Prostate gland (tissue), 2 donors: ENCODE data around the gene CEP68. TPM values are rescaled to one million over a fixed set of nuclear protein-coding genes. Genes with fewer than 3 reads are reported as not detected.

Experiments
- DNase-seq: peaks from one replicate; pipeline ENCODE4 v3.0.0-alpha.2; 2019; ENCODE audit warnings: low spot score
- H3K27ac ChIP-seq, 2 donors: fragments of 200-600 bp; sonication (generic); 2 replicates each; pipeline ENCODE4 v1.5.1; 2017 to 2019
- H3K27me3 ChIP-seq: fragments of 200-600 bp; sonication (generic); replicated peaks from 2 replicates; pipeline ENCODE4 v1.5.1; 2019; ENCODE audit not compliant: insufficient read depth
- H3K36me3 ChIP-seq, 2 donors: fragments of 200-600 bp; sonication (generic); 1 replicate in 1 of 2; 2 replicates in 1 of 2; pipeline versions ENCODE4 v1.5.1 to v1.8.1; 2017 to 2019
- H3K4me1 ChIP-seq: fragments of 200-600 bp; sonication (generic); replicated peaks from 2 replicates; pipeline ENCODE4 v1.5.1; 2019
- H3K4me3 ChIP-seq, 2 donors: fragments of 200-600 bp; sonication (generic); 2 replicates each; pipeline ENCODE4 v1.5.1; 2017 to 2019
- H3K9me3 ChIP-seq: fragments of 200-600 bp; sonication (generic); 2 replicates; pipeline ENCODE4 v1.5.1; 2017
- CTCF ChIP-seq, 4 experiments: fragments of 200-600 bp in 2 of 4; fragments of 450-650 bp in 2 of 4; sonication (generic) in 2 of 4; IDR thresholded peaks; 1 replicate in 3 of 4; 2 replicates in 1 of 4; pipeline ENCODE4 v1.5.1; 2016 to 2019; ENCODE audit warnings: antibody characterized with exemption in 4 of 4, mild to moderate bottlenecking in 2 of 4, moderate library complexity in 2 of 4
- POLR2A ChIP-seq: fragments of 450-650 bp; IDR thresholded peaks from one replicate; pipeline ENCODE4 v1.6.1; 2016; ENCODE audit warnings: antibody characterized with exemption, mild to moderate bottlenecking
- POLR2AphosphoS5 ChIP-seq: sonication (generic); formaldehyde crosslinking; IDR thresholded peaks from one replicate; pipeline ENCODE4 v1.6.1; 2017; ENCODE audit warnings: antibody characterized with exemption
- WGBS: methylation state at CpG from one replicate; pipeline ENCODE4 v1.1.5; 2018; 5-methylcytosine and 5-hydroxymethylcytosine counted together
- intact Hi-C: fragments of 100-400 bp; cut with DNase I; formaldehyde crosslinking; loops from one replicate; pipeline ENCODE4 v1.14.2; 2022
- total RNA-seq, 2 donors: library from RNA; depleted of rRNA; stranded (reverse); fragments of >200 nt; gene quantifications; one replicate each; pipeline ENCODE4 v1.1.0, GENCODE V29; 2016

The CEP68 gene
- total RNA-seq, 2 donors from 2014 or later = 15.3 to 28.8 TPM

GRCh38 chr2:65026154-65026553 is 30.1 kb upstream of the CEP68 start:
- 97% methylated on average over 8 of the region's 8 CpGs for WGBS
- Histone ChIP-seq H3K4me1 (no peaks in the 10 kb centered on the region), H3K4me3 (no peak overlapping the region), H3K27ac (no peak overlapping the region), H3K9me3 (no peaks in the 10 kb centered on the region), H3K36me3 (no peaks in the 10 kb centered on the region), H3K27me3 (no peaks in the 10 kb centered on the region)
- no peak for DNase-seq
- TF ChIP-seq CTCF (IDR thresholded peaks at IDR 0.05) (no peak), POLR2AphosphoS5 (no peak), POLR2A (no peak)
- intact Hi-C loops = no loop called here

GRCh38 chr2:65026704-65027464 is 29.3 kb upstream of the CEP68 start:
- TF ChIP-seq POLR2A (no peak), CTCF (IDR thresholded peaks at IDR 0.05) (no peak), POLR2AphosphoS5 (no peak)
- no peak for DNase-seq
- intact Hi-C loops = no loop called here
- H3K27me3 ChIP-seq = no peaks in the 10 kb centered on the region
- H3K9me3 ChIP-seq = no peaks in the 10 kb centered on the region
- H3K4me3 ChIP-seq = no peak overlapping the region
- no peaks in the 10 kb centered on the region for H3K4me1 ChIP-seq
- no peaks in the 10 kb centered on the region for H3K36me3 ChIP-seq
- H3K27ac ChIP-seq = no peak overlapping the region
- WGBS = 96% methylated on average over 13 of the region's 13 CpGs

GRCh38 chr2:65027616-65028244 is 28.5 kb upstream of the CEP68 start:
- intact Hi-C loops = no loop called here
- no peak overlapping the region for H3K4me3 ChIP-seq
- no peak overlapping the region for H3K27ac ChIP-seq
- no peaks in the 10 kb centered on the region for H3K9me3 ChIP-seq
- WGBS = 78% methylated on average over 8 of the region's 8 CpGs
- no peaks in the 10 kb centered on the region for H3K36me3 ChIP-seq
- H3K27me3 ChIP-seq = no peaks in the 10 kb centered on the region
- DNase-seq = no peak
- TF ChIP-seq POLR2AphosphoS5 (no peak), CTCF (IDR thresholded peaks at IDR 0.05) (no peak)
- peaks cover 5% of the 10 kb centered on the region for H3K4me1 ChIP-seq

DNA sequence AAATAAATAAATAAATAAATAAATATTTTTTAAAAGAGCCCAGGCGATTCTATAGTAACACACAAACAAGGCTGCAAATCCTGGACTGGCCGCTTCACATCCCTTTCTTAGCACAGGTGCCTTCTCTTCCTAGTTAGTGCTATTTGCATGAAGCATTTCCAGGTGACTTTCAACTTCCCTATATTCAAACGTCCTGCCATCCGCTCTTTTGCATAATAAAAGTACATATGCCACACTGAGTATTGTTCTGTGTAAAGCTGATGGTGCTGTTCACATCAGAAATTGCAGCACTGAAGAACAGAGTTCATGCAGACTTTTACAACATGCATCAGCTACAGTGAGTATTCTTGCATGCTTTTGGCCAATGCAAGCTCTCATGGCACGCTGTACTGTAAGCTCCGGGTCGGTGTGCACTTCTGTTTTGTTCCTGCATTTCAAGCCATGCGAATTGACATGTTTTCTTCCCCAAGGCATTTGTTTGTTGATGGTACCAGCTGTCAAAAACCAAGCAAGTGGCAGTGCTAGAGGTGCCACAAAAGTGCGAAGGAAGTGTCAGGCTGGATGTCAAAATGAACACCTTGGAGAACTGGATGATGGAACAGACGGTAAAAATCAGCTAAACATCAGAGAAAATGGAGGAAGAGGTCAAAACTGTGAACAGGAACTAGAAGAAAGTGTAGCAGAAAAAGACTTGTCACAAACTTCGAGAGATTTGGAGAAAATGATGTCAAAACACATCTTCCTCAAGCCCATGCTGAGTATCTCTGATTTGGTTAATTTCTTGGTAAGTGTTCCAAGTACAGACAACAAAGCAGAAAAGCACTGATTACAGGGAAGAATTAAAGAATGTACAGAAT is 25.5 kb upstream of the CEP68 start:
- H3K4me1 ChIP-seq = peaks cover 5% of the 10 kb centered on the region
- intact Hi-C loops = no loop called here

More for the DNA sequence above, 25.5 kb upstream of the CEP68 start:
- Histone ChIP-seq H3K27ac (no peak overlapping the region), H3K27me3 (no peaks in the 10 kb centered on the region), H3K9me3 (no peaks in the 10 kb centered on the region), H3K36me3 (no peaks in the 10 kb centered on the region), H3K4me3 (no peak overlapping the region)
- TF ChIP-seq POLR2AphosphoS5 = no peak
- no peak for TF ChIP-seq POLR2A
- no peak for TF ChIP-seq CTCF (IDR thresholded peaks at IDR 0.05)
- DNase-seq = no peak
- WGBS = 64% methylated on average over 11 of the region's 11 CpGs
